Testis (tissue), 2 donors: ENCODE measurements around the gene ARHGDIG.

ENCODE experiments used
- CTCF ChIP-seq, 3 experiments: fragments of 450-650 bp in 2 of 3; fragments of 200-600 bp in 1 of 3; sonication (generic) in 1 of 3; IDR thresholded peaks; one replicate each; pipeline ENCODE4 v1.5.1; 2016 to 2019; ENCODE audit warnings: antibody characterized with exemption in 3 of 3, mild to moderate bottlenecking in 2 of 3, moderate library complexity in 1 of 3
- POLR2A ChIP-seq: fragments of 450-650 bp; IDR thresholded peaks from one replicate; pipeline ENCODE4 v1.6.1; 2017; ENCODE audit warnings: antibody characterized with exemption, mild to moderate bottlenecking, moderate library complexity

- no peak for TF ChIP-seq CTCF (IDR thresholded peaks at IDR 0.05)
- TF ChIP-seq POLR2A, result no peak
Observed at GRCh38 chr16:289395-289997, 9.1 kb downstream of the ARHGDIG start.
